Hypothalamus (tissue), 51 donors: Measurements from ENCODE around the gene KCNK4.

ENCODE experiments used
- DNase-seq, 51 donors: peaks; one replicate each; lab custom pipeline; 2025; lab: John Stamatoyannopoulos, UW

KCNK4 gene

DNA sequence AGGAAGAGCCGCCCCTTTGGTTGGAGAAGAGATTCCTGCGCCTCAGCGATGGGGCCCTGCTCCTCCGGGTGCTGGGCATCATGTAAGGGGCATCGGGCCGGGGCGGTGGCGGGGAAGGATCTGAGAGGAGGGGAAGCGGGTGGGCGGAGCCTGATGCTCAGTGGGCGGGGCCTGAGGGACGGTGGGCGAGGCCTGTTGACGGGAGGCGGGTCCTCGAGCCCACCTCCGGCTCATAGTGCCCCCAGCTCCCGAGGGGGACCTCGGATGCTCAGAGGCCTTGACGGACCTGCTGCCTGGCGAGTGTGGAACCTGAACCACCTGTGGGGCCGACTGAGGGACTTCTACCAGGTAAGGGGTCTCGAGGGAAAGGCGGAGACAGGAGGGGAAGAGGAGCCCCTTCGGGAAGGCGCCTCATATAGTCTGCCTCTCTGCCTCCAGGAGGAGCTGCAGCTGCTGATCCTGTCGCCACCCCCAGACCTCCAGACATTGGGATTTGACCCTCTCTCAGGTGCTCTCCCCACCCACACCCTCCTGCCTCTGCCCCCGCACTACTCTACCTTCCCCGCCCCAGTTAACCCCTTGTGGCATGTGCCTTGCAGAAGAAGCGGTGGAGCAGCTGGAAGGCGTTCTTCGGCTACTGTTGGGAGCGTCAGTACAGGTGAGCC is 49.7 kb downstream of the KCNK4 start:
- peak in 5 of 51 donors; percentile 11 to 30 (median 21) for DNase-seq

DNA sequence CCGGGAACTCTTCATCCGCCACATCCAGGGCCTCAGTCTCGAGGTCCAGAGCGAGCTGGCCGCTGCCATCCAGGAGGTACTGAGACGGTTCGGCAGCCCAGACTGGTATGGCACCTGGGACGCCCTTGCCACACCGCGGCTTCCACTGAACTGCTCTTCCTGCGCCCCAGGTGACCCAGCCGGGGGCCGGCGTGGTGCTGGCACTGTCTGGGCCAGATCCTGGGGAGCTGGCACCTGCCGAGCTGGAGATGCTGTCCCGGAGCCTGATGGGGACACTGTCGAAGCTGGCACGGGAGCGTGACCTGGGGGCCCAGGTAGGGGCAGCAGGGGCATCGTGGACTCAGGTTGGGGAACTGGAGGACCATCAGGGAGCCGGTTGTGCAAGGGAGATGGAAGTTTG is 50.3 kb downstream of the KCNK4 start:
- DNase-seq = no peak

- peak in 42 of 51 donors; percentile 20 to 86 (median 60) for DNase-seq
Observed at GRCh38 chr11:64341851-64342791, 51.0 kb downstream of the KCNK4 start.

GRCh38 chr11:64342869-64343745 is 52.0 kb downstream of the KCNK4 start:
- no peak for DNase-seq

GRCh38 chr11:64343767-64344559 is 52.9 kb downstream of the KCNK4 start:
- peak in 1 of 51 donors; percentile 12 for DNase-seq

- DNase-seq = no peak
Observed at GRCh38 chr11:64344787-64345186, 53.7 kb downstream of the KCNK4 start.

GRCh38 chr11:64347193-64347867 is 56.2 kb downstream of the KCNK4 start:
- no peak for DNase-seq

DNA sequence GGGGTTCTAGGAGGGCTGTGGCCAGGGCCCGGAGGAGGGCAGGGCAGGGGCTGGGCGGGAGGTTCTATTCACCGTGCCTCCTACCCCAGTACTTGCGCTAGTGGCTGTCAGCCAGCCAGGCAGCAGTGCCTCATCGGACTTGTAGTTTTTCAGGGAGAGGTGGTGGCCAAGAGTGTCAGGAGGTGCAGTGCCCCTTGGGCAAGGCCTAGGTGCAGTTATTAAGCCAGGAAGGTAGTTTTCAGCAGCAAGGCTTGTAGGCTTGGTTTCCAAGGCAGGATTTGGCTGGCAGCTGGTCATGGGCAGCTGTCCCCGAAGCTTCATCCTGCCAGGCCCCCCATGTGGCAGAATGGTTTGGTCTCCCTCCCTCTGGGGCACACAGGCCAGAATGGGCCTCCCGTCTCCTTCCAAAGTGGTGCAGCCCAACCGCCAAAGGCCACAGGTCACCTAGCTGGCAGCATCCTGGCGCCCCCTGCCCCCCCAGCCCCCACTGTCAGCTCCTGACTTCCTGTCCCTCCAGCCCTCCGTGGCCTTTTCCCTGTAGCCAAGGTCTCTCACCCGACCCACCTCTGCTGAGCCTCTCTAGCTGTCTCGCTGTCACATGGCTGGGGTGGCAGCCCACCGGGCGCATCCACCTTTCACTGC is 57.4 kb downstream of the KCNK4 start:
- DNase-seq = peak in 2 of 51 donors; percentile 7 to 27

GRCh38 chr11:64349025-64349387 is 57.9 kb downstream of the KCNK4 start:
- no peak for DNase-seq

DNA sequence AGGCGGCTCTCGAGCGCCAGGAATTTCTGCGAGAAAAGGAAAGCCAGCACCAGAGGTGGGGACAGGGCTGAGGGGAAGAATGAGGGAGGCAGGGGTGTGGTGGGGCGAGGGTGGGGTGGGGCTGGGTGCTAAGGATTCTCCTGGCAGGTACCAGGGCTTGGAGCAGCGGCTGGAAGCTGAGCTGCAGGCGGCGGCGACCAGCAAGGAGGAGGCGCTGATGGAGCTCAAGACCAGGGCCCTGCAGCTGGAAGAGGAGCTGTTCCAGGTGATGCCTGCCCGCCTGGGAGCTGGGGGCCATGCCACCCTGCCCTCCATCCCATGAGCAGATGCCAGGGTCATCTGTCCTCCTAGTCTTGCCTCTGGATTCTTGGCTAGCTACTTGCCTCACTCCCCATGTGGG is 58.3 kb downstream of the KCNK4 start:
- DNase-seq = no peak
